Left ventricle myocardium inferior (tissue), 1 donor: ENCODE measurements around the gene TCERG1L. TPM values are rescaled to one million over a fixed set of nuclear protein-coding genes. Genes with fewer than 3 reads are reported as not detected.

Experiments
- DNase-seq: peaks from one replicate; pipeline ENCODE4 v3.0.0-alpha.2; 2020
- H3K27ac ChIP-seq: fragments of 200-600 bp; replicated peaks from 2 replicates; pipeline ENCODE4 v1.8.0; 2021
- H3K27me3 ChIP-seq: fragments of 200-600 bp; 2 replicates; pipeline ENCODE4 v1.8.0; 2021; ENCODE audit warnings: low read depth
- H3K36me3 ChIP-seq: fragments of 200-600 bp; 2 replicates; pipeline ENCODE4 v1.8.0; 2021
- H3K4me1 ChIP-seq: fragments of 200-600 bp; 2 replicates; pipeline ENCODE4 v1.8.0; 2021
- H3K4me3 ChIP-seq: fragments of 200-600 bp; 2 replicates; pipeline ENCODE4 v1.8.0; 2021; ENCODE audit warnings: mild to moderate bottlenecking, moderate library complexity
- H3K9me3 ChIP-seq: fragments of 200-600 bp; replicated peaks from 2 replicates; pipeline ENCODE4 v1.8.0; 2021
- intact Hi-C: fragments of 100-400 bp; cut with micrococcal nuclease; formaldehyde crosslinking; loops from one replicate; pipeline ENCODE4 v1.11.0; 2022
- total RNA-seq: library from RNA; stranded (reverse); fragmentation: NEBNext Ultra II Directional; extraction: Animal tissue kit (Norgen Biotek cat#: 25700); gene quantifications from one replicate; pipeline ENCODE4 v1.2.1, GENCODE V29; 2021
- TF ChIP-seq, protein P1 (sequence below): fragments of 200-600 bp; IDR thresholded peaks from 2 replicates; pipeline ENCODE4 v1.8.0; 2021; ENCODE audit warnings: antibody characterized with exemption, mild to moderate bottlenecking, borderline replicate concordance
- donor health status: DM: no; HTN: yes; CAD: no; lungs with severe emphysema.

Gene TCERG1L
- total RNA-seq, 1 donor from 2014 or later = not detected

- Histone ChIP-seq H3K27ac (no peak overlapping the region), H3K27me3 (peaks cover 48% of the 10 kb centered on the region), H3K9me3 (no peaks in the 10 kb centered on the region), H3K36me3 (no peaks in the 10 kb centered on the region), H3K4me1 (peaks cover 7% of the 10 kb centered on the region), H3K4me3 (no peak overlapping the region)
- no peak for DNase-seq
- TF ChIP-seq, protein P1, sequence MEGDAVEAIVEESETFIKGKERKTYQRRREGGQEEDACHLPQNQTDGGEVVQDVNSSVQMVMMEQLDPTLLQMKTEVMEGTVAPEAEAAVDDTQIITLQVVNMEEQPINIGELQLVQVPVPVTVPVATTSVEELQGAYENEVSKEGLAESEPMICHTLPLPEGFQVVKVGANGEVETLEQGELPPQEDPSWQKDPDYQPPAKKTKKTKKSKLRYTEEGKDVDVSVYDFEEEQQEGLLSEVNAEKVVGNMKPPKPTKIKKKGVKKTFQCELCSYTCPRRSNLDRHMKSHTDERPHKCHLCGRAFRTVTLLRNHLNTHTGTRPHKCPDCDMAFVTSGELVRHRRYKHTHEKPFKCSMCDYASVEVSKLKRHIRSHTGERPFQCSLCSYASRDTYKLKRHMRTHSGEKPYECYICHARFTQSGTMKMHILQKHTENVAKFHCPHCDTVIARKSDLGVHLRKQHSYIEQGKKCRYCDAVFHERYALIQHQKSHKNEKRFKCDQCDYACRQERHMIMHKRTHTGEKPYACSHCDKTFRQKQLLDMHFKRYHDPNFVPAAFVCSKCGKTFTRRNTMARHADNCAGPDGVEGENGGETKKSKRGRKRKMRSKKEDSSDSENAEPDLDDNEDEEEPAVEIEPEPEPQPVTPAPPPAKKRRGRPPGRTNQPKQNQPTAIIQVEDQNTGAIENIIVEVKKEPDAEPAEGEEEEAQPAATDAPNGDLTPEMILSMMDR = no peak
- intact Hi-C loops = no loop called here
Observed at GRCh38 chr10:131098416-131098952, 213.0 kb downstream of the TCERG1L start.

- no peaks in the 10 kb centered on the region for H3K36me3 ChIP-seq
- DNase-seq = no peak
Observed at GRCh38 chr10:131096031-131096430, 215.5 kb downstream of the TCERG1L start.

DNA sequence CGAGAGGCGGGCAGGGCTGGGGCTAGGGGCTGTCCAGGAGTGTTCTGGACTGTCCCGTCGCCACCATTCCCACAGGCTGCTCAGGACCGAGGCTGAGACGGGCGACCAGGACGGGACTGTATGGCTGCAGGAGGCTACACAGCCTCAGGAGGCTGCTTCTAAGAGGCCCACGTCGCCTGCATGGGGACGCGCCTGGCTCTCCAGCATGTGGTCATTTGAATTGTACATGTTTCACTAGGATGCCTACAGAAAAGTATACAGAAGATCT, 216.3 kb downstream of the TCERG1L start:
- TF ChIP-seq, protein P1 = no peak

More at GRCh38 chr10:131096031-131096430, 215.5 kb downstream of the TCERG1L start:
- TF ChIP-seq, protein P1 = no peak
- Histone ChIP-seq H3K27ac (no peak overlapping the region), H3K27me3 (peaks cover 55% of the 10 kb centered on the region), H3K4me1 (peaks cover 7% of the 10 kb centered on the region), H3K4me3 (no peak overlapping the region), H3K9me3 (no peaks in the 10 kb centered on the region)
- intact Hi-C loops = no loop called here

DNA sequence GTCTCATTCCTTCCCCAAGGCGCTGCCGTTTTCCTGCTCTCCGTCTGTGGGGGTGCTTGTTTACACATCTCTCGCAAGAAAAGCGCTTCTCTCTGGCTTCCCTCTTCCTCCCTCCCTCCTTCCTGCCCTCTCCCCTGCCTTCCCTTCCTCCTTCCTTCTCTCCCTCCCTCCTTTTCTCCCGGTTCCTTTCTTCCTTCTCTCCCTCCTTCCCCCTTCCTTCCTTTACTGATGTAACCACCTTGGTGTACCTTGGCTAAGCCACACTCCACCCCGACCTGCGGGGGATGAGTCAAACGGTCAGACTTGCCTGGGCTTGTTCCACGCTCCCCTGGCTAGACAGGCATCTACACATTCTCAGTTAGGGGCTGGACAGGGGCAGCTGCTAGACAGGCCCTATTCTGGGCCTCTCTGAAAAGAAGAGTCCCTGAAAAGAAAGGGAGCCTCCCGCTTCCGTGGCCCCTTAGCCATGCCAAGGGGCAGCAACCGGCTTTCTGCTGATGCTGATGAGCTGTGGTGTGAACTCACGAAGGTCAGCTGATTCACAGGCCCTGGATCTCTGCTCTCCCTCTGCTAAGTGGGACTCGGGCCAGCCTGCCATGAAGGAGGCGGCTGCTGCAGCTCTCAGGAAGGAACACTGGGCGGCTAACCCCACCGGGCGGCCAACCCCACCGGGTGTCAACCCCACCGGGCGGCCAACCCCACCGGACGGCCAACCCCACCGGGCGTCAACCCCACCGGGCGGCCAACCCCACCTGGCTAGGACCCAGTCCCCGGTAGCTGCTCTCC, 216.8 kb downstream of the TCERG1L start:
- no peaks in the 10 kb centered on the region for H3K9me3 ChIP-seq
- H3K27ac ChIP-seq = no peak overlapping the region
- H3K27me3 ChIP-seq = peaks cover 61% of the 10 kb centered on the region
- DNase-seq = no peak
- H3K4me1 ChIP-seq = peaks cover 7% of the 10 kb centered on the region
- H3K4me3 ChIP-seq = no peak overlapping the region
- no peaks in the 10 kb centered on the region for H3K36me3 ChIP-seq
- intact Hi-C loops = no loop called here
- TF ChIP-seq, protein P1 = no peak

More for the DNA sequence above, 216.3 kb downstream of the TCERG1L start:
- Histone ChIP-seq H3K36me3 (no peaks in the 10 kb centered on the region), H3K9me3 (no peaks in the 10 kb centered on the region), H3K4me1 (peaks cover 7% of the 10 kb centered on the region), H3K27me3 (peaks cover 57% of the 10 kb centered on the region), H3K4me3 (no peak overlapping the region), H3K27ac (no peak overlapping the region)
- DNase-seq = no peak
- intact Hi-C loops = no loop called here

DNA sequence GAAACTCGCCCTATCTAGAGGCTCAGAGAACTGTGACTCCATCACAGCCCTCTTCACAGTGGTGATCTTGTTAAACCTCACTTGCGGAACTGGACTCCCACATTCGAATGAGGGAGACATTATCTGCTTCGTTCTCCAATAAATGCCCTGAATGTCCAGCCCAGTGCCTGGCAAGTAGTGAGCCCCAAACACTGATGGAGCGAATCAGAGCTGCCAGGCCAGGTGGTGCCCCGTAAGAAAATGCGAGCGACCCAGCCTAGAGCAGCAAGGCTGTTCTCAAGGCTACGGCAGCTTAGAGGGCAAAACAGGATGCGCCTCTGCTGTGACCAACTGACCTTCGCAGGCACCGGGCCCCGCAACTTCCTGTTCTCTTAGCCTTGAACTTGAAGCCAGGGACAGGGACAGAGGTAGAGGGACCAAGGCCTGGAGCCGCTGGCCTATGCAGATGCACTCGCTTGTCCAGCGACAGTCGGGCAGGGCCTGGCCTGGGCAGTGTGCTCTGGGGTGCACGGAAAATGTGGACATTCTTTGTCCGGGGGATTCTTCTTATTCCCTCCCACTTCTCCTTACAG, 217.6 kb downstream of the TCERG1L start:
- DNase-seq = no peak
- H3K4me1 ChIP-seq = peaks cover 7% of the 10 kb centered on the region
- TF ChIP-seq, protein P1 = no peak
- H3K27ac ChIP-seq = no peak overlapping the region
- H3K9me3 ChIP-seq = no peaks in the 10 kb centered on the region
- H3K36me3 ChIP-seq = no peaks in the 10 kb centered on the region
- no peak overlapping the region for H3K4me3 ChIP-seq
- peaks cover 70% of the 10 kb centered on the region for H3K27me3 ChIP-seq
- intact Hi-C loops = no loop called here
